Astrocyte of the spinal cord (primary cell): ENCODE data around the gene MCC.

Source experiments
- DNase-seq: peaks from one replicate; pipeline ENCODE4 v3.0.0; 2011; ENCODE audit warnings: low read depth, low spot score
- H3K4me3 ChIP-seq: 2 replicates; pipeline ENCODE4 v1.5.1; 2011; ENCODE audit warnings: low read depth, mild to moderate bottlenecking, low read length, moderate library complexity
- CTCF ChIP-seq: IDR thresholded peaks from 2 replicates; pipeline ENCODE4 v1.5.1; 2012; ENCODE audit warnings: low read depth, mild to moderate bottlenecking, low read length, inconsistent platforms
- in situ Hi-C: cut with HindIII; loops from 2 replicates; pipeline ENCODE4 v1.10.0; 2017; ENCODE audit warnings: low sequenced_read_pairs

Gene MCC

GRCh38 chr5:113273948-113274347 lies 214.3 kb downstream of the MCC start:
- no peak overlapping the region for H3K4me3 ChIP-seq
- in situ Hi-C loops = no loop called here
- no peak for DNase-seq
- no peak for TF ChIP-seq CTCF

- TF ChIP-seq CTCF = no peak
Observed at GRCh38 chr5:113271745-113272454, 216.4 kb downstream of the MCC start.

GRCh38 chr5:113271015-113271414 lies 217.2 kb downstream of the MCC start:
- peak; percentile 64 for DNase-seq
- no peak for TF ChIP-seq CTCF
- no peak overlapping the region for H3K4me3 ChIP-seq
- in situ Hi-C loops = no loop called here

More at GRCh38 chr5:113271745-113272454, 216.4 kb downstream of the MCC start:
- DNase-seq = no peak
- in situ Hi-C loops = no loop called here
- H3K4me3 ChIP-seq = no peak overlapping the region

- in situ Hi-C loops = no loop called here
- H3K4me3 ChIP-seq = no peak overlapping the region
- TF ChIP-seq CTCF = no peak
- no peak for DNase-seq
Observed at GRCh38 chr5:113270086-113270485, 218.2 kb downstream of the MCC start.

GRCh38 chr5:113269023-113269997 lies 218.9 kb downstream of the MCC start:
- DNase-seq = no peak
- TF ChIP-seq CTCF = no peak
- in situ Hi-C loops = no loop called here
- no peak overlapping the region for H3K4me3 ChIP-seq

- no peak for TF ChIP-seq CTCF
- in situ Hi-C loops = no loop called here
- no peak overlapping the region for H3K4me3 ChIP-seq
- DNase-seq = no peak
Observed at GRCh38 chr5:113268232-113268631, 220.0 kb downstream of the MCC start.
